Panc1 (cell line): ENCODE data around the gene MAP4. TPM values are rescaled to one million over a fixed set of nuclear protein-coding genes. Genes with fewer than 3 reads are reported as not detected.

Experiments used
- ATAC-seq: fragments of 200-7000 bp; cut with Tn5 transposase; 2 replicates; pipeline ENCODE4 v1.9.1; 2020; ENCODE audit warnings: mild to moderate bottlenecking, moderate library complexity
- BruUV-seq: library from RNA; stranded (reverse); fragments of 400-500 nt; replicated peaks from 2 replicates; lab custom pipeline; 2021; lab: Mats Ljungman, UMichigan
- CTCF ChIA-PET: fragments of 300-600 bp; sonication (Branson Sonifier 250); formaldehyde crosslinking; loops from one replicate; lab custom pipeline; 2022; ENCODE audit warnings: antibody characterized with exemption; lab: Charles Lee
- POLR2A ChIA-PET: fragments of 300-600 bp; sonication (Branson Sonifier 250); formaldehyde crosslinking; loops from one replicate; lab custom pipeline; 2022; ENCODE audit warnings: antibody characterized with exemption; lab: Charles Lee
- DNase-seq: peaks from one replicate; pipeline ENCODE4 v3.0.0-alpha.2; 2010; ENCODE audit warnings: low read depth, low spot score
- H3K27ac ChIP-seq: 2 replicates; pipeline ENCODE4 v1.5.1; 2011; ENCODE audit warnings: mild to moderate bottlenecking, low read length, inconsistent platforms
- H3K27me3 ChIP-seq: fragments of 200-500 bp; sonication (Bioruptor generic); 2 replicates; pipeline ENCODE4 v1.6.0; 2014; ENCODE audit warnings: low read length, inconsistent platforms; ENCODE audit not compliant: control insufficient read depth, insufficient read depth
- H3K36me3 ChIP-seq: fragments of 200-500 bp; sonication (Bioruptor generic); 2 replicates; pipeline ENCODE4 v1.5.1; 2014; ENCODE audit warnings: inconsistent platforms, mild to moderate bottlenecking, low read length, moderate library complexity; ENCODE audit not compliant: control insufficient read depth, insufficient read depth
- H3K4me1 ChIP-seq: 2 replicates; pipeline ENCODE4 v1.5.1; 2011; ENCODE audit warnings: inconsistent platforms, mild to moderate bottlenecking, low read length, moderate library complexity; ENCODE audit not compliant: control insufficient read depth, insufficient read depth
- H3K4me3 ChIP-seq, 2 experiments: 2 replicates each; pipeline ENCODE4 v1.5.1; 2011 to 2012; ENCODE audit warnings: low read depth in 2 of 2, low read length in 2 of 2, mild to moderate bottlenecking in 2 of 2, inconsistent platforms in 1 of 2, moderate library complexity in 1 of 2
- H3K9me3 ChIP-seq: fragments of 200-500 bp; sonication (Bioruptor generic); 2 replicates; pipeline ENCODE4 v1.5.1; 2014; ENCODE audit warnings: low read depth, mild to moderate bottlenecking, inconsistent platforms, low read length, moderate library complexity; ENCODE audit not compliant: control insufficient read depth, insufficient read depth
- POLR2AphosphoS5 ChIP-seq: IDR thresholded peaks from 2 replicates; pipeline ENCODE4 v1.6.1; 2012; ENCODE audit warnings: mild to moderate bottlenecking, low read depth, low read length, moderate library complexity
- SIN3A ChIP-seq: IDR thresholded peaks from 2 replicates; pipeline ENCODE4 v1.6.1; 2012; ENCODE audit warnings: low read depth, mild to moderate bottlenecking, low read length, moderate library complexity, borderline replicate concordance; ENCODE audit not compliant: insufficient read depth
- TCF7L2 ChIP-seq: IDR thresholded peaks from 2 replicates; pipeline ENCODE4 v1.6.1; 2011; ENCODE audit warnings: mild to moderate bottlenecking, low read depth, low read length, inconsistent platforms
- in situ Hi-C: cut with HindIII; loops from 2 replicates; pipeline ENCODE4 v1.10.0; 2016; ENCODE audit warnings: low sequenced_read_pairs, low pct_unique_long_range_greater_than_20kb
- intact Hi-C: fragments of 100-400 bp; cut with micrococcal nuclease; formaldehyde crosslinking; loops from one replicate; pipeline ENCODE4 v1.10.0; 2022; ENCODE audit not compliant: unreplicated experiment
- total RNA-seq: library from RNA; stranded (reverse); gene quantifications from one replicate; pipeline ENCODE4 v1.2.1, GENCODE V29; 2021; ENCODE audit not compliant: unreplicated experiment
- TF ChIP-seq, protein P1 (sequence below): fragments of 450-650 bp; IDR thresholded peaks from 2 replicates; pipeline ENCODE4 v1.5.1; 2017; ENCODE audit warnings: mild to moderate bottlenecking
- TF ChIP-seq, protein P2 (sequence below), 2 experiments: IDR thresholded peaks; 2 replicates each; pipeline ENCODE4 v1.6.1; 2011 to 2012; ENCODE audit warnings: low read depth in 2 of 2, control low read depth in 1 of 2, low read length in 1 of 2, mild to moderate bottlenecking in 1 of 2, moderate library complexity in 1 of 2; ENCODE audit not compliant: insufficient read depth in 1 of 2

The MAP4 gene
- total RNA-seq, 1 experiment from 2014 or later: 150 TPM

DNA sequence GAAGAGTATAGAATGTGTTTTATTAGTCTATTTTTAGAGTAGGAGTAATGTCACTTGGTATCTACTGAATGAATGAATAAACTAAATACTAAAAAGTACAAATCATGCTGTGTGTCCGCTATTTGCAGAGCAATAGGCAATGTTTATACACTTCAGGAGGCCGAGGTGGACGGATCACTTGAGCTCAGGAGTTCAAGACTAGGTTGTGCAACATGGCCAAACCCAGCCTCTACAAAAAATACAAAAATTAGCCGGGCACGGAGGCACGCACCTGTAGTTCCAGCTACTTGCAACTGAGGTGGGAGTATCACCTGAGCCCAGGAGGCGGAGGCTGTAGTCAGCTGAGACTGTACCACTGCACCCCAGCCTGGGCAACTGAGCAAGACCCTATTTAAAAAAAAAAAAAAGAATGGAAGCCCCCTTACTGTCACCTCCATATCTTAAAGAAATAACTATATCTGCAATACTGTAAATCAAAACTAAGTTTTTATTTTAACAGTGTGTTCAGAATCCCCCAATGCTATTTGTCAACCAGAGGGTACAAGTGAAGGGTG, 114.9 kb downstream of the MAP4 start:
- ChIA-PET POLR2A (no interaction called here), CTCF (interaction anchor here (0.6 kb wide), 1 partner anchor 78 kb away, joined by 17 read pairs; no protein-coding TSS in a partner anchor)
- in situ Hi-C loops (no loop called here), intact Hi-C loops (no loop called here)
- H3K4me3 ChIP-seq: no peak overlapping the region
- ATAC-seq (no peak), DNase-seq (no peak)
- no peaks in the 10 kb centered on the region for H3K27me3 ChIP-seq
- H3K9me3 ChIP-seq: no peaks in the 10 kb centered on the region
- H3K36me3 ChIP-seq: no peaks in the 10 kb centered on the region
- no peak overlapping the region for H3K27ac ChIP-seq
- BruUV-seq: no TSS peak
- no peaks in the 10 kb centered on the region for H3K4me1 ChIP-seq
- TF ChIP-seq, protein P1, sequence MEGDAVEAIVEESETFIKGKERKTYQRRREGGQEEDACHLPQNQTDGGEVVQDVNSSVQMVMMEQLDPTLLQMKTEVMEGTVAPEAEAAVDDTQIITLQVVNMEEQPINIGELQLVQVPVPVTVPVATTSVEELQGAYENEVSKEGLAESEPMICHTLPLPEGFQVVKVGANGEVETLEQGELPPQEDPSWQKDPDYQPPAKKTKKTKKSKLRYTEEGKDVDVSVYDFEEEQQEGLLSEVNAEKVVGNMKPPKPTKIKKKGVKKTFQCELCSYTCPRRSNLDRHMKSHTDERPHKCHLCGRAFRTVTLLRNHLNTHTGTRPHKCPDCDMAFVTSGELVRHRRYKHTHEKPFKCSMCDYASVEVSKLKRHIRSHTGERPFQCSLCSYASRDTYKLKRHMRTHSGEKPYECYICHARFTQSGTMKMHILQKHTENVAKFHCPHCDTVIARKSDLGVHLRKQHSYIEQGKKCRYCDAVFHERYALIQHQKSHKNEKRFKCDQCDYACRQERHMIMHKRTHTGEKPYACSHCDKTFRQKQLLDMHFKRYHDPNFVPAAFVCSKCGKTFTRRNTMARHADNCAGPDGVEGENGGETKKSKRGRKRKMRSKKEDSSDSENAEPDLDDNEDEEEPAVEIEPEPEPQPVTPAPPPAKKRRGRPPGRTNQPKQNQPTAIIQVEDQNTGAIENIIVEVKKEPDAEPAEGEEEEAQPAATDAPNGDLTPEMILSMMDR: no peak
- no peak for TF ChIP-seq TCF7L2
- TF ChIP-seq, protein P2, sequence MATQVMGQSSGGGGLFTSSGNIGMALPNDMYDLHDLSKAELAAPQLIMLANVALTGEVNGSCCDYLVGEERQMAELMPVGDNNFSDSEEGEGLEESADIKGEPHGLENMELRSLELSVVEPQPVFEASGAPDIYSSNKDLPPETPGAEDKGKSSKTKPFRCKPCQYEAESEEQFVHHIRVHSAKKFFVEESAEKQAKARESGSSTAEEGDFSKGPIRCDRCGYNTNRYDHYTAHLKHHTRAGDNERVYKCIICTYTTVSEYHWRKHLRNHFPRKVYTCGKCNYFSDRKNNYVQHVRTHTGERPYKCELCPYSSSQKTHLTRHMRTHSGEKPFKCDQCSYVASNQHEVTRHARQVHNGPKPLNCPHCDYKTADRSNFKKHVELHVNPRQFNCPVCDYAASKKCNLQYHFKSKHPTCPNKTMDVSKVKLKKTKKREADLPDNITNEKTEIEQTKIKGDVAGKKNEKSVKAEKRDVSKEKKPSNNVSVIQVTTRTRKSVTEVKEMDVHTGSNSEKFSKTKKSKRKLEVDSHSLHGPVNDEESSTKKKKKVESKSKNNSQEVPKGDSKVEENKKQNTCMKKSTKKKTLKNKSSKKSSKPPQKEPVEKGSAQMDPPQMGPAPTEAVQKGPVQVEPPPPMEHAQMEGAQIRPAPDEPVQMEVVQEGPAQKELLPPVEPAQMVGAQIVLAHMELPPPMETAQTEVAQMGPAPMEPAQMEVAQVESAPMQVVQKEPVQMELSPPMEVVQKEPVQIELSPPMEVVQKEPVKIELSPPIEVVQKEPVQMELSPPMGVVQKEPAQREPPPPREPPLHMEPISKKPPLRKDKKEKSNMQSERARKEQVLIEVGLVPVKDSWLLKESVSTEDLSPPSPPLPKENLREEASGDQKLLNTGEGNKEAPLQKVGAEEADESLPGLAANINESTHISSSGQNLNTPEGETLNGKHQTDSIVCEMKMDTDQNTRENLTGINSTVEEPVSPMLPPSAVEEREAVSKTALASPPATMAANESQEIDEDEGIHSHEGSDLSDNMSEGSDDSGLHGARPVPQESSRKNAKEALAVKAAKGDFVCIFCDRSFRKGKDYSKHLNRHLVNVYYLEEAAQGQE (IDR thresholded peaks at IDR 0.05; ENCODE audit: insufficient read depth in 1 of 2, low read depth in 2 of 2, low read length in 1 of 2): no peak
- no peak for TF ChIP-seq POLR2AphosphoS5
- TF ChIP-seq SIN3A: no peak

DNA sequence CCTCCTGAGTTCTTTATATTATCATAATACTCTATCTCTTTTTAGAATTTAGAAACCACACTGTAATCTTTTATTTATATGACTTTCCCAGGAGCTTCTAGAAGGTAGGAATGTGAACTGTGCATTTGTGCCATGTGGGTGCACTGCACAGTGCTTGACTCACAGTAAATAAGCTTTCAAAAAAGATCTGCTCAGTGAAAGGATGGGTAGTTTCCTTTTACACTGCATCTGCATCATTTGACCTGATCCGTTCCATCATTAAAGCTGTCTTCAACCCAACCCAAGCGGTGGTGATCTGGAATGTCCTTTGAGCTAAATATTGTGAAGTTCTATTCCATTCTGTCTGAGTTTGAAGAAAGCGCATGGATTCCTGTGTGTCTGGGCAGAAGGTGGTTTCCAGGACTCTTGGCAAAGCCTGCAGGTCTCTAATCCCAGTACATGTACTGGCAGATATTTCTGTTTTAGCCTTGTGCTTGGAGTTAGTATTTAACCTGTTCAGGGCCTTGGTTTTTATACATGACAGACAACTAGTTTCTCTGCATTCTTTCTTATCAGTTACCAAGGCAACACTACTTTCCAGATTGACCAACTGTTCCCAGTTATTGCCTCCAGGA, 116.6 kb downstream of the MAP4 start:
- ChIA-PET CTCF (interaction anchor here (0.5 kb wide), 1 partner anchor 27 kb away, joined by 4 read pairs; no protein-coding TSS in a partner anchor), POLR2A (no interaction called here)
- in situ Hi-C loops (no loop called here), intact Hi-C loops (no loop called here)
- TF ChIP-seq SIN3A: no peak
- TF ChIP-seq, protein P1: no peak
- no peak for TF ChIP-seq TCF7L2
- TF ChIP-seq, protein P2 (IDR thresholded peaks at IDR 0.05; ENCODE audit: insufficient read depth in 1 of 2, low read depth in 2 of 2, low read length in 1 of 2): no peak
- no peak for TF ChIP-seq POLR2AphosphoS5
- no peaks in the 10 kb centered on the region for H3K9me3 ChIP-seq
- no peak overlapping the region for H3K27ac ChIP-seq
- H3K4me3 ChIP-seq: no peak overlapping the region
- H3K36me3 ChIP-seq: no peaks in the 10 kb centered on the region
- H3K4me1 ChIP-seq: no peaks in the 10 kb centered on the region
- no peaks in the 10 kb centered on the region for H3K27me3 ChIP-seq
- BruUV-seq: no TSS peak
- DNase-seq (no peak), ATAC-seq (no peak)
